ENCODE measurements around the gene L3HYPDH.

DNA sequence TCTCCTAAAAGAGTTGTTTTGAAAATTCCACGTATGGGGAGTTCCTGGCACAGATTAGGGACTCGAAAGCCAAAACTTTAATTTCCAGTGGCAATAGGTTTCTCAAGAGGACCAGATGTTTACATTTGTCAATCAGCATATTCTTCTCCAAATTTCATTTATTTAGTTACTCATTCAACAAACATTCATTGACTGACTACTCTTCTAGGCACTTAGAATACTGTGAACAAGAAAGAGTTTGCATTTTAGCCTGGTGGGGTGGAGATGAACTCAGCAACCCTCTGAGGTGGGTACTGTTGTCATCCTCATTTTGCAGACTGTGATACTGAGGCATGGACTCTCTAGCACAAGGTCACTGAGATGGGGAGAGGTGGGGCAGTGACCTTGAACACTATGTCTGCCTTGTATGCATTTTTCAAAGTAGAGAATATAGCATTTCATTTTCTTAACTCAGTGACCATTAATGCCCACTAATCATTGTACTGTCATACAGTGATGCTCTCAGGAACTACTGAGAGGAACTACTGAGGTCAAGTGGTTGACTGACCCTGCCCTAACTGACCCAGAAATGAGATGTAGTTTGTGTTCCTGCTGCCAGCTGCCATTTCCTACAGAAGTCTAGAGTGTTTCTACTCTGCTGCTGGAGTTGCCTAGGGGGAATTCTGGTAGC lies 2.2 kb downstream of the L3HYPDH start:
- TF ChIP-seq CTCF (IDR thresholded peaks at IDR 0.05; ENCODE audit: insufficient read depth, low read depth, low read length) (no peak), EZH2 (IDR thresholded peaks at IDR 0.05; ENCODE audit: insufficient read depth, low read length) (no peak)
